Measurements from ENCODE around the gene SIRPA. TPM values are rescaled to one million over a fixed set of nuclear protein-coding genes. Genes with fewer than 3 reads are reported as not detected.

SIRPA gene
- total RNA-seq, 2 experiments from 2014 or later: 0.10 to 0.12 TPM

- no peak for DNase-seq
- Mint-ChIP-seq H3K4me1 (ENCODE audit: low read depth) (peaks cover 3% of the 10 kb centered on the region), H3K4me3 (no peak overlapping the region), H3K36me3 (ENCODE audit: low read depth) (no peaks in the 10 kb centered on the region), H3K27me3 (ENCODE audit: low read depth) (peaks cover 30% of the 10 kb centered on the region), H3K9me3 (no peaks in the 10 kb centered on the region), H3K27ac (no peak overlapping the region)
- CTCF ChIA-PET: no interaction called here
- intact Hi-C loops (cut with micrococcal nuclease): no loop called here
Measured at GRCh38 chr20:1945134-1945618, 50.0 kb downstream of the SIRPA start.

- CTCF ChIA-PET: no interaction called here
- peaks cover 3% of the 10 kb centered on the region for H3K4me1 Mint-ChIP-seq (ENCODE audit: low read depth)
- H3K9me3 Mint-ChIP-seq: no peaks in the 10 kb centered on the region
- H3K36me3 Mint-ChIP-seq (ENCODE audit: low read depth): no peaks in the 10 kb centered on the region
- H3K27me3 Mint-ChIP-seq (ENCODE audit: low read depth): peaks cover 30% of the 10 kb centered on the region
- DNase-seq: no peak
- no peak overlapping the region for H3K4me3 Mint-ChIP-seq
- intact Hi-C loops (cut with micrococcal nuclease): no loop called here
- H3K27ac Mint-ChIP-seq: no peak overlapping the region
Measured at GRCh38 chr20:1945660-1946059, 50.5 kb downstream of the SIRPA start.

GRCh38 chr20:1946442-1946761, 51.2 kb downstream of the SIRPA start:
- CTCF ChIA-PET: no interaction called here
- Mint-ChIP-seq H3K4me3 (no peak overlapping the region), H3K9me3 (no peaks in the 10 kb centered on the region), H3K27me3 (ENCODE audit: low read depth) (peaks cover 30% of the 10 kb centered on the region), H3K27ac (no peak overlapping the region), H3K4me1 (ENCODE audit: low read depth) (peaks cover 3% of the 10 kb centered on the region), H3K36me3 (ENCODE audit: low read depth) (no peaks in the 10 kb centered on the region)
- intact Hi-C loops (cut with micrococcal nuclease): no loop called here
- DNase-seq: no peak

- H3K27me3 Mint-ChIP-seq (ENCODE audit: low read depth): peaks cover 29% of the 10 kb centered on the region
- peaks cover 3% of the 10 kb centered on the region for H3K4me1 Mint-ChIP-seq (ENCODE audit: low read depth)
- no peak for DNase-seq
- H3K27ac Mint-ChIP-seq: no peak overlapping the region
- H3K4me3 Mint-ChIP-seq: no peak overlapping the region
- H3K36me3 Mint-ChIP-seq (ENCODE audit: low read depth): no peaks in the 10 kb centered on the region
- intact Hi-C loops (cut with micrococcal nuclease): no loop called here
- no peaks in the 10 kb centered on the region for H3K9me3 Mint-ChIP-seq
- CTCF ChIA-PET: no interaction called here
Measured at GRCh38 chr20:1946762-1947534, 51.7 kb downstream of the SIRPA start.

GRCh38 chr20:1947535-1947846, 52.3 kb downstream of the SIRPA start:
- DNase-seq: no peak
- Mint-ChIP-seq H3K36me3 (ENCODE audit: low read depth) (no peaks in the 10 kb centered on the region), H3K4me3 (no peak overlapping the region), H3K27me3 (ENCODE audit: low read depth) (peaks cover 29% of the 10 kb centered on the region), H3K4me1 (ENCODE audit: low read depth) (peaks cover 3% of the 10 kb centered on the region), H3K9me3 (no peaks in the 10 kb centered on the region), H3K27ac (no peak overlapping the region)
- CTCF ChIA-PET: no interaction called here
- intact Hi-C loops (cut with micrococcal nuclease): no loop called here

GRCh38 chr20:1949347-1950100, 54.3 kb downstream of the SIRPA start:
- no peak overlapping the region for H3K27ac Mint-ChIP-seq
- H3K4me1 Mint-ChIP-seq (ENCODE audit: low read depth): peaks cover 3% of the 10 kb centered on the region
- no peak overlapping the region for H3K4me3 Mint-ChIP-seq
- peaks cover 23% of the 10 kb centered on the region for H3K27me3 Mint-ChIP-seq (ENCODE audit: low read depth)
- no peak for DNase-seq
- no peaks in the 10 kb centered on the region for H3K9me3 Mint-ChIP-seq
- no peaks in the 10 kb centered on the region for H3K36me3 Mint-ChIP-seq (ENCODE audit: low read depth)
- CTCF ChIA-PET: no interaction called here
- intact Hi-C loops (cut with micrococcal nuclease): no loop called here

GRCh38 chr20:1950836-1951235, 55.6 kb downstream of the SIRPA start:
- H3K9me3 Mint-ChIP-seq: no peaks in the 10 kb centered on the region
- no peak overlapping the region for H3K27ac Mint-ChIP-seq
- H3K4me3 Mint-ChIP-seq: no peak overlapping the region
- intact Hi-C loops (cut with micrococcal nuclease): no loop called here
- CTCF ChIA-PET: interaction anchor here (0.6 kb wide), 1 partner anchor 37 kb away, joined by 3 read pairs; no protein-coding TSS in a partner anchor
- H3K27me3 Mint-ChIP-seq (ENCODE audit: low read depth): peaks cover 22% of the 10 kb centered on the region
- no peaks in the 10 kb centered on the region for H3K36me3 Mint-ChIP-seq (ENCODE audit: low read depth)
- peaks cover 3% of the 10 kb centered on the region for H3K4me1 Mint-ChIP-seq (ENCODE audit: low read depth)
- DNase-seq: no peak

- Mint-ChIP-seq H3K27me3 (ENCODE audit: low read depth) (peaks cover 20% of the 10 kb centered on the region), H3K4me3 (no peak overlapping the region), H3K36me3 (ENCODE audit: low read depth) (no peaks in the 10 kb centered on the region), H3K27ac (no peak overlapping the region), H3K4me1 (ENCODE audit: low read depth) (peaks cover 3% of the 10 kb centered on the region), H3K9me3 (no peaks in the 10 kb centered on the region)
- no peak for DNase-seq
- intact Hi-C loops (cut with micrococcal nuclease): no loop called here
- CTCF ChIA-PET: interaction anchor here (1.1 kb wide), 1 partner anchor 56 kb away, joined by 3 read pairs; no protein-coding TSS in a partner anchor
Measured at GRCh38 chr20:1951436-1952115, 56.4 kb downstream of the SIRPA start.

GRCh38 chr20:1952737-1953530, 57.7 kb downstream of the SIRPA start:
- no peak overlapping the region for H3K4me3 Mint-ChIP-seq
- H3K9me3 Mint-ChIP-seq: no peaks in the 10 kb centered on the region
- no peak for DNase-seq
- no peaks in the 10 kb centered on the region for H3K4me1 Mint-ChIP-seq (ENCODE audit: low read depth)
- no peaks in the 10 kb centered on the region for H3K36me3 Mint-ChIP-seq (ENCODE audit: low read depth)
- no peak overlapping the region for H3K27ac Mint-ChIP-seq
- CTCF ChIA-PET: interaction anchor here (1.1 kb wide), 1 partner anchor 55 kb away, joined by 3 read pairs; no protein-coding TSS in a partner anchor
- H3K27me3 Mint-ChIP-seq (ENCODE audit: low read depth): peaks cover 11% of the 10 kb centered on the region
- intact Hi-C loops (cut with micrococcal nuclease): no loop called here

- DNase-seq: no peak
- H3K4me3 Mint-ChIP-seq: no peak overlapping the region
- H3K27me3 Mint-ChIP-seq (ENCODE audit: low read depth): peaks cover 11% of the 10 kb centered on the region
- no peaks in the 10 kb centered on the region for H3K36me3 Mint-ChIP-seq (ENCODE audit: low read depth)
- intact Hi-C loops (cut with micrococcal nuclease): no loop called here
- H3K27ac Mint-ChIP-seq: no peak overlapping the region
- CTCF ChIA-PET: no interaction called here
- H3K9me3 Mint-ChIP-seq: no peaks in the 10 kb centered on the region
- H3K4me1 Mint-ChIP-seq (ENCODE audit: low read depth): no peaks in the 10 kb centered on the region
Measured at GRCh38 chr20:1953621-1954020, 58.4 kb downstream of the SIRPA start.

- Mint-ChIP-seq H3K36me3 (ENCODE audit: low read depth) (no peaks in the 10 kb centered on the region), H3K4me1 (ENCODE audit: low read depth) (no peaks in the 10 kb centered on the region), H3K27ac (no peak overlapping the region), H3K9me3 (no peaks in the 10 kb centered on the region), H3K4me3 (no peak overlapping the region), H3K27me3 (ENCODE audit: low read depth) (peaks cover 9% of the 10 kb centered on the region)
- CTCF ChIA-PET: interaction anchor here (1.2 kb wide), 1 partner anchor 10 kb away, joined by 4 read pairs; no protein-coding TSS in a partner anchor
- no peak for DNase-seq
- intact Hi-C loops (cut with micrococcal nuclease): no loop called here
Measured at GRCh38 chr20:1955217-1955616, 60.0 kb downstream of the SIRPA start.

- no peak for DNase-seq
Measured at GRCh38 chr20:1958426-1958825, 63.2 kb downstream of the SIRPA start.

More at GRCh38 chr20:1958426-1958825, 63.2 kb downstream of the SIRPA start:
- Mint-ChIP-seq H3K36me3 (ENCODE audit: low read depth) (no peaks in the 10 kb centered on the region), H3K4me1 (ENCODE audit: low read depth) (no peaks in the 10 kb centered on the region), H3K4me3 (no peak overlapping the region), H3K27ac (no peak overlapping the region), H3K9me3 (no peaks in the 10 kb centered on the region), H3K27me3 (ENCODE audit: low read depth) (peaks cover 15% of the 10 kb centered on the region)
- CTCF ChIA-PET: no interaction called here
- intact Hi-C loops (cut with micrococcal nuclease): no loop called here
